HK-2 (cell line): ENCODE measurements around the gene COPS4.

Experiments
- DNase-seq: peaks from one replicate; pipeline ENCODE4 v3.0.0-alpha.2; 2018; ENCODE audit not compliant: unreplicated experiment

COPS4 gene

GRCh38 chr4:83121246-83121645 is 86.3 kb downstream of the COPS4 start:
- no peak for DNase-seq

- DNase-seq: no peak
Measured at GRCh38 chr4:83124111-83124780, 89.3 kb downstream of the COPS4 start.
